Measurements from ENCODE around the gene ASCC1. TPM values are rescaled to one million over a fixed set of nuclear protein-coding genes. Genes with fewer than 3 reads are reported as not detected.

ASCC1 gene
- total and polyA plus RNA-seq, 2 of the 13 experiments (the other 11 are each of a cell fraction or from before 2014, with no cell fraction given), result 21.6 to 30.1 TPM

DNA sequence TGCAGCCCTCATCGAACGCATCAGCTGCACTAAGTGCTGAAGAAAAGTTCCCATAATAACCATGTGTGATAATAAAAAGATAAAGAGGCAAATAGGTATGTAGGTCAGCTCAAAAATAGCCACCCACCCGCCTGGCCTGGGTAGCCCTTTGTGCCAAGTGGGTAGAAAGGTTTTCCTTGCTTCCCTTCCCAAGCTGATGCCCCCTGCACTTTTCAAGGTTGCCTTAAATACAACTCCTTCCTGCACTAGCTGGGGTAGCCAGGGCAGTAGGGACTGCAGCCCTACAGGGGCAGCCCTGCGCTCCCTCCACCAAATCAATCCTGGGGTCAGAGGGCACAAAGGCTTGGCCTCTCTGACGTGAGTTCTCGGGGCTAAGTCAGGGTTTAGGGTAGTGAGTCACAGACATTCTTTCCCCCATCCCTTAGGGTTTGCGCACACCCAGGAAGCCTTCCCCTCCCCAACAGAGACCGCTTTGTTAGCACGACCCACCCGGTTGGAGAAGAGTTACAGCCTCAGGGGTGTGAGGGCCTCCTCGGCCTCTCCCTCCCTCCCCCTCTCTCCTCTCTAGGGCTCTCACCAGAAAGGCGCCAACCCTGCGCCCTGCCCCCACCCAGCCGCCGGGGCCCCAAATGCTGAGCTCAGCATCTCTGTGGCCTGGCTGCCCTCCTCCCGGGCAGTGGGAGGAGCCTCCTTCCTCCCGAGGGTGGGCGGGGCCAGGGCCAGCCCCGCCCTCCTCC, 44.3 kb upstream of the ASCC1 start (continued):
- peak; percentile 73 for TF ChIP-seq ZNF556 (CRISPR knock-in tag; IDR thresholded peaks at IDR 0.05; ENCODE audit: borderline replicate concordance)
- TF ChIP-seq ZNF101 (CRISPR knock-in tag; IDR thresholded peaks at IDR 0.05; ENCODE audit: borderline replicate concordance, low read depth), result no peak
- 0 out of 2 replicates have a peak, but pooled peaks have one; percentile 23 for TF ChIP-seq ZNF547 (CRISPR knock-in tag; IDR thresholded peaks at IDR 0.05)
- TF ChIP-seq HNRNPH1 (optimal IDR thresholded peaks at IDR 0.05; ENCODE audit: low read depth, low read length), result no peak
- no peak; the same call in 1 of the 2 replicates for TF ChIP-seq ZMYM2 (CRISPR knock-in tag; IDR thresholded peaks at IDR 0.05)
- TF ChIP-seq, protein P1, sequence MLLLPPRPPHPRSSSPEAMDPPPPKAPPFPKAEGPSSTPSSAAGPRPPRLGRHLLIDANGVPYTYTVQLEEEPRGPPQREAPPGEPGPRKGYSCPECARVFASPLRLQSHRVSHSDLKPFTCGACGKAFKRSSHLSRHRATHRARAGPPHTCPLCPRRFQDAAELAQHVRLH (CRISPR knock-in tag; IDR thresholded peaks at IDR 0.05; ENCODE audit: borderline replicate concordance, low read depth), result peak; percentile 97
- no peak for TF ChIP-seq THYN1 (CRISPR knock-in tag; IDR thresholded peaks at IDR 0.05; ENCODE audit: borderline replicate concordance, low read depth)
- 0 out of 2 replicates have a peak, but pooled peaks have one; percentile 42 for TF ChIP-seq MIXL1 (CRISPR knock-in tag; IDR thresholded peaks at IDR 0.05)
- TF ChIP-seq ZNF605 (CRISPR knock-in tag; IDR thresholded peaks at IDR 0.05), result peak; percentile 7
- no peak for TF ChIP-seq DZIP1 (CRISPR knock-in tag; IDR thresholded peaks at IDR 0.05)
- TF ChIP-seq ZNF549 (CRISPR knock-in tag; IDR thresholded peaks at IDR 0.05), result no peak
- TF ChIP-seq FOXC1 (CRISPR knock-in tag; IDR thresholded peaks at IDR 0.05; ENCODE audit: borderline replicate concordance), result peak; percentile 73; the same call in 1 of the 2 replicates
- no peak for TF ChIP-seq ZNF766 (CRISPR knock-in tag; IDR thresholded peaks at IDR 0.05; ENCODE audit: borderline replicate concordance)
- TF ChIP-seq ZNF367 (CRISPR knock-in tag; IDR thresholded peaks at IDR 0.05; ENCODE audit: borderline replicate concordance), result no peak
- no peak for TF ChIP-seq XRCC5 (optimal IDR thresholded peaks at IDR 0.05; ENCODE audit: low read length)
- 0 out of 2 replicates have a peak, but pooled peaks have one; percentile 33 for TF ChIP-seq GATAD1 (CRISPR knock-in tag; IDR thresholded peaks at IDR 0.05)
- no peak for TF ChIP-seq MLLT10 (CRISPR knock-in tag; IDR thresholded peaks at IDR 0.05)
- peak; percentile 53; the same call in 1 of the 2 replicates for TF ChIP-seq ZNF292 (CRISPR knock-in tag; IDR thresholded peaks at IDR 0.05; ENCODE audit: borderline replicate concordance, low read depth)
- TF ChIP-seq ZNF816 (CRISPR knock-in tag; IDR thresholded peaks at IDR 0.05; ENCODE audit: borderline replicate concordance), result peak; percentile 48; the same call in 1 of the 2 replicates
- TF ChIP-seq MXD4 (CRISPR knock-in tag; IDR thresholded peaks at IDR 0.05), result peak; percentile 55; the same call in 1 of the 2 replicates
- TF ChIP-seq MLX (CRISPR knock-in tag; IDR thresholded peaks at IDR 0.05), result 0 out of 2 replicates have a peak, but pooled peaks have one; percentile 2
- no peak for TF ChIP-seq NONO (IDR thresholded peaks at IDR 0.05)
- peak; percentile 75; the same call in 1 of the 2 replicates for TF ChIP-seq NONO (CRISPR knock-in tag; conservative IDR thresholded peaks at IDR 0.05)
- peak; percentile 19; the same call in 1 of the 2 replicates for TF ChIP-seq ZNF558 (CRISPR knock-in tag; IDR thresholded peaks at IDR 0.05; ENCODE audit: borderline replicate concordance)
- TF ChIP-seq HIVEP1 (CRISPR knock-in tag; IDR thresholded peaks at IDR 0.05), result 0 out of 2 replicates have a peak, but pooled peaks have one; percentile 25
- TF ChIP-seq ARID2 (CRISPR knock-in tag; IDR thresholded peaks at IDR 0.05; ENCODE audit: borderline replicate concordance), result 0 out of 2 replicates have a peak, but pooled peaks have one; percentile 63
- TF ChIP-seq ZNF543 (CRISPR knock-in tag; IDR thresholded peaks at IDR 0.05), result peak; percentile 80; the same call in 1 of the 2 replicates
- peak; percentile 91 for TF ChIP-seq ZMAT3 (CRISPR knock-in tag; conservative IDR thresholded peaks at IDR 0.05)
- TF ChIP-seq MAFF (IDR thresholded peaks at IDR 0.05; ENCODE audit: low read depth, low read length), result peak; percentile 98

Measured in HepG2 (cell line).